Psoas muscle (tissue), 8 donors: Measurements from ENCODE around the gene BDH1. TPM values are rescaled to one million over a fixed set of nuclear protein-coding genes. Genes with fewer than 3 reads are reported as not detected.

ENCODE experiments used
- ATAC-seq, 4 donors: fragments of 200-7000 bp; cut with Tn5 transposase; one replicate each; pipeline ENCODE4 v1.9.1; 2020; ENCODE audit warnings: moderate library complexity in 3 of 4, mild to moderate bottlenecking in 2 of 4
- DNase-seq, 2 donors: peaks; one replicate each; pipeline ENCODE4 v3.0.0-alpha.2; 2020
- H3K27ac ChIP-seq: fragments of 200-600 bp; one replicate; pipeline ENCODE4 v1.8.0; 2022
- H3K27me3 ChIP-seq, 3 donors: fragments of 200-600 bp in 1 of 3; one replicate each; pipeline versions ENCODE4 v1.6.1 to v1.8.0; 2013 to 2022; ENCODE audit warnings: low read length in 2 of 3, mild to moderate bottlenecking in 2 of 3, moderate library complexity in 1 of 3; ENCODE audit not compliant: insufficient read depth in 3 of 3
- H3K36me3 ChIP-seq, 2 donors: fragments of 200-600 bp in 1 of 2; one replicate each; pipeline versions ENCODE4 v1.6.1 to v1.8.0; 2013 to 2022; ENCODE audit warnings: low read depth in 1 of 2, mild to moderate bottlenecking in 1 of 2, moderate library complexity in 1 of 2; ENCODE audit not compliant: insufficient read depth in 1 of 2
- H3K4me1 ChIP-seq: fragments of 200-600 bp; one replicate; pipeline ENCODE4 v1.8.0; 2022
- H3K4me3 ChIP-seq: fragments of 200-600 bp; one replicate; pipeline ENCODE4 v1.8.0; 2022; ENCODE audit warnings: mild to moderate bottlenecking
- H3K9me3 ChIP-seq: fragments of 200-600 bp; one replicate; pipeline ENCODE4 v1.8.0; 2022
- WGBS, 3 donors: extraction: QIAGEN DNeasy Blood & Tissue Kit; methylation state at CpG; one replicate each; pipeline versions ENCODE4 v1.1.6 to v1.1.7; 2013; 5-methylcytosine and 5-hydroxymethylcytosine counted together
- intact Hi-C, 2 donors: fragments of 100-400 bp; cut with DNase I; formaldehyde crosslinking; loops; one replicate each; pipeline versions ENCODE4 v1.11.0 to v1.14.2; 2022
- polyA plus RNA-seq, 3 donors: library from polyadenylated mRNA; stranded (reverse); fragments of 200-250 nt; gene quantifications; one replicate each; pipeline ENCODE4 v1.2.3, GENCODE V29; 2013
- total RNA-seq, 4 donors: library from RNA; stranded (reverse); fragmentation: NEBNext Ultra II Directional in 2 of 4; extraction: Animal tissue kit (Norgen Biotek cat#: 25700) in 2 of 4; gene quantifications; one replicate each; pipeline versions ENCODE4 v1.2.1 to v1.2.4, GENCODE V29; 2021 to 2023
- TF ChIP-seq, protein P1 (sequence below): fragments of 200-600 bp; IDR thresholded peaks from one replicate; pipeline ENCODE4 v1.8.0; 2022; ENCODE audit warnings: antibody characterized with exemption
- donor health status: healthy with polysubstance abuse.
- donor health status: DM: no; HTN: no; CAD: no; lungs with moderate emphysema.
- donor health status: Bipolar disorder and iron deficiency.
- donor health status: healthy.
- donor health status: DM: yes; HTN: yes; CAD: no.
- donor health status: DM: no; HTN: no; CAD: no.
- donor health status: DM: no; HTN: no; CAD: no.
- donor health status: DM: yes; HTN: yes; CAD: no.

BDH1 gene
- total and polyA plus RNA-seq, 7 donors, result 5.4 to 47.6 (median 16.0) TPM

DNA sequence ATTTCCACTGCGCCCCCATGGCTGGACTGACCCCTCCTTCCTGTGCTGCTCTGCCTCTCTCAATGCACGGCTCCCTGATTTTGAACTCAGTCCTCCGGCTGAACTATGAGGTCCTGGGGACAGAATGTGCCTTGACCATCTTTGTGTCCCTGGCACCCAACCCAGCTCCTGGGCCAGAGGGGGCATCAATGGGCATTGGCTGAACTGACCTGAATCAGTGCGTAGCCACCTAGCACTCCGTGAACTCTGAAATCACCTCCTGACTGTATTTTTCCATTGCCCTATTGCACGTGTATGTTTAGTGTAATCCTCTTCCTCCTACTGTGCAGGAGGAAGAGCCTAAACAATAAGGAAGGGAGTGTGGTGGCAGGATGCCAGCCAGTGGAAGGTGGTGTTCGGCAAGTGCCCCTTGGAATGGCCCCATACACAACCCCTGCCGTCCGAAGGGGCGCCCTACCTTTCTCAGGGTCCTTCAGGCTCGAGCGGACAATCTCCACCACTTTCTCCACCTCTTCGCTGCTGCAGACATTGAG, 33.5 kb downstream of the BDH1 start:
- ATAC-seq (no peak), DNase-seq (no peak)
- TF ChIP-seq, protein P1, sequence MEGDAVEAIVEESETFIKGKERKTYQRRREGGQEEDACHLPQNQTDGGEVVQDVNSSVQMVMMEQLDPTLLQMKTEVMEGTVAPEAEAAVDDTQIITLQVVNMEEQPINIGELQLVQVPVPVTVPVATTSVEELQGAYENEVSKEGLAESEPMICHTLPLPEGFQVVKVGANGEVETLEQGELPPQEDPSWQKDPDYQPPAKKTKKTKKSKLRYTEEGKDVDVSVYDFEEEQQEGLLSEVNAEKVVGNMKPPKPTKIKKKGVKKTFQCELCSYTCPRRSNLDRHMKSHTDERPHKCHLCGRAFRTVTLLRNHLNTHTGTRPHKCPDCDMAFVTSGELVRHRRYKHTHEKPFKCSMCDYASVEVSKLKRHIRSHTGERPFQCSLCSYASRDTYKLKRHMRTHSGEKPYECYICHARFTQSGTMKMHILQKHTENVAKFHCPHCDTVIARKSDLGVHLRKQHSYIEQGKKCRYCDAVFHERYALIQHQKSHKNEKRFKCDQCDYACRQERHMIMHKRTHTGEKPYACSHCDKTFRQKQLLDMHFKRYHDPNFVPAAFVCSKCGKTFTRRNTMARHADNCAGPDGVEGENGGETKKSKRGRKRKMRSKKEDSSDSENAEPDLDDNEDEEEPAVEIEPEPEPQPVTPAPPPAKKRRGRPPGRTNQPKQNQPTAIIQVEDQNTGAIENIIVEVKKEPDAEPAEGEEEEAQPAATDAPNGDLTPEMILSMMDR, result no peak
- Histone ChIP-seq H3K4me3 (no peak overlapping the region), H3K27ac (no peak overlapping the region), H3K4me1 (no peaks in the 10 kb centered on the region), H3K27me3 (no peaks in the 10 kb centered on the region), H3K36me3 (peaks cover 0 to 8% of the 10 kb centered on the region in 2 donors), H3K9me3 (no peaks in the 10 kb centered on the region)
- intact Hi-C loops, result no loop called here
- 79 to 85% (median 81%) methylated on average over 13 of the region's 13 CpGs for WGBS, 3 donors

- Histone ChIP-seq H3K4me1 (no peaks in the 10 kb centered on the region), H3K27ac (no peak overlapping the region), H3K27me3 (no peaks in the 10 kb centered on the region), H3K9me3 (no peaks in the 10 kb centered on the region), H3K4me3 (no peak overlapping the region), H3K36me3 (peaks cover 0 to 8% of the 10 kb centered on the region in 2 donors)
- intact Hi-C loops, result no loop called here
- TF ChIP-seq, protein P1, result no peak
- WGBS, 3 donors, result 83 to 93% (median 90%) methylated on average over 18 of the region's 18 CpGs
- no peak for DNase-seq
- ATAC-seq, result peak in 2 of 4 donors; percentile 6 to 16
Measured at GRCh38 chr3:197521277-197522182, 34.2 kb downstream of the BDH1 start.

DNA sequence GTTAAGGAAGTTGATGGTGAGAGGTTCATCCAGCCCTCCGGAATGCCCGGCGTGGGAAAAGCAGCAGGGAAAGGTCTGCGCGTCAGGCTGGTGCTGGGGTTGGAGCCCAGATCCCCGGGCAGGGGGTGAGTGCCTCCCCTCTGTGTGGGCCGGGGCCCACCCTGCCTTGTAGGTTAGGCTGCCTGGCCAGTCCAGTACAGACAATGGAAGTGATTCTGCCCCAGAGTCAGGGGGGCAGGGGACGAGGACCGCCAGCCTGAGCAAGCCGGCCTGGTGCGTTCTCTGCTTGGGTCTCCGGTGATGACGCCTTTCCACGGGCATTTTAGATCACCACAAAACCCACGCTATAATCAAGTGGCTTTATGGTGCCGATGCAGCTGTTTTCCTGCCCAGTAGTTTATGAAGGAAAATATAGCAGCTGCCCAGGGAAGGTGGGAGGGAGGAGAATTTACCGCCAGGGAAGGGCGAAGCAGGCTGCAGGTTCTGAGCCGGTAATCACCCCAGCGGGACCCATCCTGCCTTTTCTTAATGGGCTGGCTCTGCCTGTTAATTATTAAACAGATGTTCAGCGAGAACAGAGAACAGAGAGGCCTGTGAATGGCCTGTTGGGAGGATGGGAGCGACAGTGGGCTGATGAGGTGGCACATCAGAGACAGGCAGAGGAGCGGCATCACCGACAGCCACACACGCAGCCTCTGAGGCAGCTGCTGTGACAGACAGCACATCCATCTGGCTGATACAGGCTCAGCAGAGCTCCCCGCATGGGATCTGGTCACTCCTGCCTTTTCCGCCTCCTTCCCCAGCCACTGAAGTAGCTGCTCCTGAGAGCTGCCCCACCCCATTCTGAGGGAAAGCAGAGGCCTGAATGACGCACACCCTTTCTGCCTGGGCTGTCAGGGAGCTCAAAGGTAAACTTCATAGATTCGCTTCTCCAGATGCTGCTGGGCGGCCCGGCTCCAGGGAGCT, 35.2 kb downstream of the BDH1 start:
- WGBS, 3 donors, result 65 to 70% (median 70%) methylated on average over 31 of the region's 31 CpGs
- Histone ChIP-seq H3K36me3 (peaks cover 0 to 1% of the 10 kb centered on the region in 2 donors), H3K27me3 (no peaks in the 10 kb centered on the region), H3K4me3 (no peak overlapping the region), H3K9me3 (no peaks in the 10 kb centered on the region), H3K27ac (no peak overlapping the region), H3K4me1 (no peaks in the 10 kb centered on the region)
- ATAC-seq (peak in 2 of 4 donors; percentile 12 to 14), DNase-seq (no peak)
- TF ChIP-seq, protein P1, result no peak
- intact Hi-C loops, result no loop called here

DNA sequence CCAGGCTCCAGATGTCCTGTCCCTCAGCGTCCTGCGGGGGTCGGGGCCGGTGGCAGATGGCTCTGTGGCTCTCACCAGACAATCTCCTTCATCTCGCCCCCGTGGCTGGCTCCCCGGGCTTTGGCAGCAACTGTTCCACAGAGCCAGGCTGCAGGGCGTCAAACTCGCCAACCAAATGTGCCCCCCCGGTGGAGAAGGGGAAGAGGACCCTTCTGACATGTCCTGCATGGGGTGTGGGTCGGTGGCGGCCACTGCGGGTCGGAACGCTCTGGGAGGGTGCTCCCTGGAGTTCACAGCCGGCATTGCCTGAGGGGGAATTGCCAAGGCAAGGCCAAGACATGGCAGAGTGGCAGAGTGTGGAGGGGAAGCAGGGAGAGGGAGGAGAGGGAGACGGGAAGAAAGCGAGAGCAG, 36.0 kb downstream of the BDH1 start:
- H3K27me3 ChIP-seq, result no peaks in the 10 kb centered on the region
- no peaks in the 10 kb centered on the region for H3K36me3 ChIP-seq
- intact Hi-C loops, result no loop called here
- no peaks in the 10 kb centered on the region for H3K9me3 ChIP-seq
- ATAC-seq (no peak), DNase-seq (no peak)
- TF ChIP-seq, protein P1, result no peak
- no peaks in the 10 kb centered on the region for H3K4me1 ChIP-seq
- no peak overlapping the region for H3K27ac ChIP-seq
- 85 to 90% (median 89%) methylated on average over 18 of the region's 18 CpGs for WGBS, 3 donors
- H3K4me3 ChIP-seq, result no peak overlapping the region
